Adipocyte (in vitro differentiated cells): ENCODE data around the gene RAB11FIP3.
"Not testable (repeated sequence)": the region's sequence is repeated elsewhere in the genome, so short reads cannot be mapped to it uniquely, and the experiment has no call there.

Experiments used
- DNase-seq: peaks from one replicate; pipeline ENCODE4 v3.0.0-alpha.2; 2015; ENCODE audit warnings: low read depth
- H3K27me3 ChIP-seq: replicated peaks from 2 replicates; pipeline ENCODE4 v1.7.0; 2013; ENCODE audit warnings: mild to moderate bottlenecking, low read length, moderate library complexity; ENCODE audit not compliant: control insufficient read depth, insufficient read depth
- H3K36me3 ChIP-seq: 2 replicates; pipeline ENCODE4 v1.7.0; 2013; ENCODE audit warnings: low read length, mild to moderate bottlenecking, moderate library complexity; ENCODE audit not compliant: control insufficient read depth, insufficient read depth, severe bottlenecking
- H3K4me1 ChIP-seq: 2 replicates; pipeline ENCODE4 v1.7.0; 2013; ENCODE audit warnings: mild to moderate bottlenecking, low read length, moderate library complexity; ENCODE audit not compliant: control insufficient read depth, insufficient read depth
- H3K4me3 ChIP-seq: 2 replicates; pipeline ENCODE4 v1.7.0; 2013; ENCODE audit warnings: mild to moderate bottlenecking, low read length, moderate library complexity
- H3K9ac ChIP-seq: 2 replicates; pipeline ENCODE4 v1.7.0; 2013; ENCODE audit warnings: mild to moderate bottlenecking, low read length, moderate library complexity
- H3K9me3 ChIP-seq: 2 replicates; pipeline ENCODE4 v1.7.0; 2013; ENCODE audit warnings: mild to moderate bottlenecking, low read length, moderate library complexity; ENCODE audit not compliant: control insufficient read depth

RAB11FIP3 gene, protein sequence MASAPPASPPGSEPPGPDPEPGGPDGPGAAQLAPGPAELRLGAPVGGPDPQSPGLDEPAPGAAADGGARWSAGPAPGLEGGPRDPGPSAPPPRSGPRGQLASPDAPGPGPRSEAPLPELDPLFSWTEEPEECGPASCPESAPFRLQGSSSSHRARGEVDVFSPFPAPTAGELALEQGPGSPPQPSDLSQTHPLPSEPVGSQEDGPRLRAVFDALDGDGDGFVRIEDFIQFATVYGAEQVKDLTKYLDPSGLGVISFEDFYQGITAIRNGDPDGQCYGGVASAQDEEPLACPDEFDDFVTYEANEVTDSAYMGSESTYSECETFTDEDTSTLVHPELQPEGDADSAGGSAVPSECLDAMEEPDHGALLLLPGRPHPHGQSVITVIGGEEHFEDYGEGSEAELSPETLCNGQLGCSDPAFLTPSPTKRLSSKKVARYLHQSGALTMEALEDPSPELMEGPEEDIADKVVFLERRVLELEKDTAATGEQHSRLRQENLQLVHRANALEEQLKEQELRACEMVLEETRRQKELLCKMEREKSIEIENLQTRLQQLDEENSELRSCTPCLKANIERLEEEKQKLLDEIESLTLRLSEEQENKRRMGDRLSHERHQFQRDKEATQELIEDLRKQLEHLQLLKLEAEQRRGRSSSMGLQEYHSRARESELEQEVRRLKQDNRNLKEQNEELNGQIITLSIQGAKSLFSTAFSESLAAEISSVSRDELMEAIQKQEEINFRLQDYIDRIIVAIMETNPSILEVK

DNA sequence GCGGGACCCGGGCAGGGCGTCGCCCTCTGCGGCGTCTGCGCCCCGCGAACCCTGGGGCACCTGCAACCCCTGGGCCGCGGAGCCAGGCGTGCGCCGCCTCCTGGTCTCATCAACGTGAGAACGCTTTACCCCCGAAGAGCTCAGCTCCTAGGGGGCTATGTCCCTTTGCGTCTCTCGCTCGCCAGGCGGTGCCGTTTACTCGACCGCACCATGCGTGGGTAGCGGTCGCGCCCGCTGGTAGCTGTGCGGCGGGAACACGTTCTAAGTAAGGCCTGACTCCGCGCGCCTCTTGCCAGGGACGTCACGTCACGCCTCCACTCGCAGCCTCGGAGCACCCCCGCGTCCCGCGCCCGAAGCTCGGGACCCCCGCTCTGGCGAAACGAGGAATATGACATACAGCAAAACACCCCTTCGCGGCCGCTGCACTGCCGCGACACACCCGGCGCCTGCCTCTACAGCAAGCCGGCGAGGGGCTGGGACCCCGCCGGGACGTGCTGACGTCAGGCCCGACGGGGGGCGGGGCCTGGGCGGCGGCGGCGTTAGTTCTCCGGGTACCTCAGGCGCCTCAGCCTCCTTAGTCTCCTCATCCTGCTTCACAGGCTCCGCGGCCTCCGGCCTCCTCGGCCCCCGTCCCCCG lies at the start of gene RAB11FIP3:
TSS of gene RAB11FIP3 (plus strand) at position 568 of the 637 bp plus-strand sequence. CDS start 358 bp downstream, outside the sequence.
- peak; percentile 89 for DNase-seq
- Histone ChIP-seq H3K9ac (peak within 1 kb of the TSS; percentile 85), H3K36me3 (no peaks in the 10 kb centered on the region), H3K4me3 (peak within 1 kb of the TSS; percentile 89), H3K27me3 (no peaks in the 10 kb centered on the region), H3K9me3 (no peaks in the 10 kb centered on the region), H3K4me1 (peaks cover 31% of the 10 kb centered on the region)

DNA sequence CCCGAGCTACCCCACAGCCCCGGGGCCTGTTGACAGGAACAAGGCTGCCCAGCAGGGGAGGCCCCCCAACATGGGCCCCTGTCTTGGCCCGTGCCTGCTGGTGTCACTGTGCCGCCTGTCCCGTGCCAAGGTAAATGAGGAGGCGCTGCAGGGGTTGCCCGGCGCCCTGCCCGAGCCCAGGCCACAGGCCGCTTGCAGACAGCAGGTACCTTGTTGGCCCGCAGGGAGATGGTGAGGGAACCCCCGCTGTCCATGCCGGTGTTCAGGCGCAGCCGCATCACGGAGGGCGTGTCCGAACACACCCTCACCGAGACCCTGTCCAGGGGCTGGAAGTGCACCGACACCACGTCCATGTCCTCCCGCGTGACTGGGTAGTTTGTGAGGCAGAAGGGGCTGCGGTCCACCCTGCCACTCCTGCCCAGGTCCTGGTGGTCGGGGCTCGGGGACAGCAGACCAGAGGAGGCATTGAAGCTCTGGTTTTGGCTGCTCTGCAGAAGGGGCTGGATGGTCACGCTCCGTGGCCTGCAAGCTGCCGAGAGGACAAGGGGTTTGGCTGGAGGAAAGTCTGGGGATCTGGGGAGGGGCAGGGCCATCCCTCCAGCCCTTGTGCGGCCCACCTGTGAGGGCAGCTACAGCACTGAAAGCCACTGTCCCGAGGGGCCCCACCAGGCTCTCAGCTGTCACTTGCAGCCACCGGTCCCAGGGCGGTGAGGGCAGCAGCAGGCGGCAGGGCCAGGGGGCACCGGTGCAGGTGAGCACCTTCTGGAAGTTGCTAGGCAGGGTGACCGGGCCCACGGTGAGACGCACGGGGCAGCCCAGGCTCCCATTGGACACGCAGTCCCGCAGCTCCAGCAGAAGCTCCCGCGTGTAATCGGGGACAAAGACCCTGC lies 49.3 kb upstream of the RAB11FIP3 start:
- H3K27me3 ChIP-seq: no peaks in the 10 kb centered on the region
- H3K4me3 ChIP-seq: no peak overlapping the region
- no peaks in the 10 kb centered on the region for H3K4me1 ChIP-seq
- no peaks in the 10 kb centered on the region for H3K9me3 ChIP-seq
- H3K36me3 ChIP-seq: peaks cover 48% of the 10 kb centered on the region
- no peak overlapping the region for H3K9ac ChIP-seq
- DNase-seq: no peak

DNA sequence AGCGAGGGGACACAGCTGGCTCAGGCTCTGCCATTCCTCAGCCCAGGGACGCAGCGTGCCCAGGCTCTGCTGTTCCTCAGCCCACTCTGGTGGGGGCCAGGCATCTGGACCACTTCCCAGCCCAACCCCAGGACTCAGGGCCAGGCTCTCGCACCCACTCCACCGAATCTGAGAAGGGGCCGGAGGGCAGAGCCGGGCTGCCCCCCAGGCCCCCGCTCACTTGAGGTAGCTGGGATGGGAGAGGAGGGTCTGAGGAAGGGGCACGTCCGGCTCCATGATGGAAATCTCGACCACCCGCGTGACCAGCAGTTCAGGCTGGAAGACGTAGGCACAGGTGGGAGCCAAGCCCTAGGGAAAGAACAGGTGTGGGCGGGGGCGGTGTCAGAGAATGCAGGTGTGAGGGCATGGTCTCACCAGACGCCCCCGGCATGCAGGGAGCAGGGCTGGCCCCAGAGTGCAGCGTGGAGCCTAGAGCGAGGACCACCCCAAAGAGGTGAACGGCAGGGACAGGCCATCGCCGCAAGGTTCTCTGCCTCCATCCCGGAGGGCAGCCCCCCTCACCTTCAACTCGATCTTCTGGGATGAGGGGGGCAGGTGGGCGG lies 48.5 kb upstream of the RAB11FIP3 start:
- H3K9me3 ChIP-seq: no peaks in the 10 kb centered on the region

GRCh38 chr16:377419-377951 lies 48.0 kb upstream of the RAB11FIP3 start:
- Histone ChIP-seq H3K36me3 (peaks cover 37% of the 10 kb centered on the region), H3K9ac (no peak overlapping the region), H3K4me3 (no peak overlapping the region), H3K9me3 (no peaks in the 10 kb centered on the region), H3K27me3 (no peaks in the 10 kb centered on the region), H3K4me1 (no peaks in the 10 kb centered on the region)
- DNase-seq: no peak

More for the DNA sequence above, 48.5 kb upstream of the RAB11FIP3 start:
- no peak overlapping the region for H3K4me3 ChIP-seq
- H3K9ac ChIP-seq: no peak overlapping the region
- DNase-seq: no peak
- H3K27me3 ChIP-seq: no peaks in the 10 kb centered on the region
- H3K36me3 ChIP-seq: peaks cover 43% of the 10 kb centered on the region
- H3K4me1 ChIP-seq: no peaks in the 10 kb centered on the region

DNA sequence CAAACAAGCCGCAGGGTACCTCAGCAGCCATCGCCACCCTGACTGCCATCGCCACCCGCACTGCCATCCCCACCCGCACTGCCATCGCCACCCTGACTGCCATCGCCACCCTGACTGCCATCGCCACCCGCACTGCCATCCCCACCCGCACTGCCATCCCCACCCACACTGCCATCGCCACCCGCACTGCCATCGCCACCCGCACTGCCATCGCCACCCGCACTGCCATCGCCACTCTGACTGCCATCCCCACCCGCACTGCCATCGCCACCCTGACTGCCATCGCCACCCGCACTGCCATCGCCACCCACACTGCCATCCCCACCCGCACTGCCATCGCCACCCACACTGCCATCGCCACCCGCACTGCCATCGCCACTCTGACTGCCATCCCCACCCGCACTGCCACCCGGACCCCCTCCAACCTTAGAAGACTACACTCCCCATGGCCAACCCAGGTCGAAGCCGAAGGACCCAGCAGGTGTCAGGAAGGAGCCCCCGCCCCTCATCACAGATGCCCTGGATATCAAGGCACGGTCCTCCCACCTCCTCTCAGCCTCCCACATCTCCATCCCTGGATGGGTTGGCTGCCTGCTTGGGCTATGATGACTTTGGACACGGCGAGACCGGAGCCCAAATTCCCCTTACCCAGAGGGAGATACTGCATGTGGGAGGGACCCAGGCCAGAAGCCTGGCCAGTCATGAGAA lies 47.2 kb upstream of the RAB11FIP3 start:
- H3K4me1 ChIP-seq: not testable (repeated sequence)

DNA sequence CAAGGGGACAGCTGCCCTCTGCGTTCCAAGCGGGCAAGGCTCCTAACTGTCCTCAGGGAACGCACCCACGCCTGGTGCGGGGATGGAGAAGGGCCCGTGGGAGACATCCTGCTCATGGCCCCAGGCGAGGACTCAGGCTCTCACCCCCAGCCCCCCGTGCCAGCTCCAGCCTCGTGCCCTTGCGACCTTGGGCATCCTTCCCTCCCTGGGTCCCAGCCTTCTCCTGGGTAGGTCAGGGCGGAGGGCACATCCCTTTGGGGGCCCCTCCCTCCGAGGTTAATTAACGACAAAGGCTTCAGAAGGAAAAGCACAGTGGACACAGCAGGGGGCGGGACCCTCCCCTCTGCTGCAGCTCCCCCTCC lies 46.6 kb upstream of the RAB11FIP3 start:
- H3K9ac ChIP-seq: no peak overlapping the region
- H3K36me3 ChIP-seq: peaks cover 24% of the 10 kb centered on the region

More for the DNA sequence above, 47.2 kb upstream of the RAB11FIP3 start:
- DNase-seq, H3K9me3 ChIP-seq, H3K27me3 ChIP-seq, H3K9ac ChIP-seq, H3K4me3 ChIP-seq: not testable (repeated sequence)
- peaks cover 30% of the 10 kb centered on the region for H3K36me3 ChIP-seq

DNA sequence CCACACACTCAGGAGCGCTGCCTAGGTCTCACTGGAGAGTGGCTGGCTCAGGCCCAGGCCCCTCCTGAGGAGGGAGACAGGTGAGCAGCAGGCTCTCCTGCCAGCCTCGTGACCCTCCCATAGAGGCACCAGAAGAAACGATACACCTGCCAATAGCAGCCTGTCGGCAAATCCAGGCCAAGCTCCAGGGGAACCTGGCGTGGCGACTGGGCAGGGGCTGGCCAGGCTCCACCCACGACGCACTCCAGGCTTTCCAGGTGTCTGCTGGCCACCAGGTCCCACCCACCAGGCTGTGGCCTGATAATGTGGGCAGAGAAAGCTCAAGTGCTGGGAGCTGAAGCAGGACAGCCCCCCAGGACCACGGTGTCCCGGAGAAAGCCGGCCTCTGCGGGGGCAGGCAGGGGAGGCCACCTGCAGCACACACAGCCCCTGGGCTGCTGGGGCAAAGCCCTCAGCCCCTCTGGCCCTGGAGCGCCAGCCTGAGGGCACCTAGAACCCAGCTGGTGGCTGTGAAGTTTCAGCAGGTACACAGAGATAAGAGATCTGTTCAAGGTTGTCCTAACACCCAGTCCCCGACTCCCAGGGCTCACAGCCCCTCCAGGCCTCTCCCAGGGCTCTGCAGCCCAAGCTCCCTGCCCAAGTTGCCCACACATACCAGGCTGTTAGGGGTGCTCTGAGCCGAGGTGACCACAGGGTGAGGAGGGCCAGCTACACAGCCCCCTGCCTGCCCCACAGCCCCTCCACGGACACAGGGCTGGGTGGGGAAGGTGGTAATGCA lies 46.1 kb upstream of the RAB11FIP3 start:
- DNase-seq: no peak
- H3K4me3 ChIP-seq: no peak overlapping the region

More for the DNA sequence above, 46.6 kb upstream of the RAB11FIP3 start:
- Histone ChIP-seq H3K4me1 (peaks cover 3% of the 10 kb centered on the region), H3K27me3 (no peaks in the 10 kb centered on the region), H3K9me3 (no peaks in the 10 kb centered on the region), H3K4me3 (no peak overlapping the region)
- DNase-seq: no peak

GRCh38 chr16:379961-380761 lies 45.3 kb upstream of the RAB11FIP3 start:
- H3K9me3 ChIP-seq: no peaks in the 10 kb centered on the region
- H3K4me1 ChIP-seq: peaks cover 3% of the 10 kb centered on the region
- no peak for DNase-seq
- H3K4me3 ChIP-seq: no peak overlapping the region
- no peaks in the 10 kb centered on the region for H3K27me3 ChIP-seq
- H3K36me3 ChIP-seq: peaks cover 11% of the 10 kb centered on the region
- H3K9ac ChIP-seq: no peak overlapping the region

More for the DNA sequence above, 46.1 kb upstream of the RAB11FIP3 start:
- no peak overlapping the region for H3K9ac ChIP-seq
- peaks cover 19% of the 10 kb centered on the region for H3K36me3 ChIP-seq
- H3K27me3 ChIP-seq: no peaks in the 10 kb centered on the region
- H3K4me1 ChIP-seq: peaks cover 3% of the 10 kb centered on the region
- no peaks in the 10 kb centered on the region for H3K9me3 ChIP-seq

GRCh38 chr16:380762-381011 lies 44.8 kb upstream of the RAB11FIP3 start:
- H3K27me3 ChIP-seq: no peaks in the 10 kb centered on the region
- peak overlapping the region; percentile 87 for H3K9ac ChIP-seq
- H3K9me3 ChIP-seq: no peaks in the 10 kb centered on the region
- peaks cover 10% of the 10 kb centered on the region for H3K36me3 ChIP-seq
- H3K4me3 ChIP-seq: peak overlapping the region; percentile 83
- DNase-seq: no peak
- peaks cover 3% of the 10 kb centered on the region for H3K4me1 ChIP-seq
